NCI-H2081 (cell line): ENCODE measurements around the gene DCAF15.

Experiments
- DNase-seq, 2 experiments: peaks; one replicate each; lab custom pipeline; 2025; lab: John Stamatoyannopoulos, UW

The DCAF15 gene

GRCh38 chr19:13976446-13976845, 24.1 kb downstream of the DCAF15 start:
- DNase-seq: no peak

DNA sequence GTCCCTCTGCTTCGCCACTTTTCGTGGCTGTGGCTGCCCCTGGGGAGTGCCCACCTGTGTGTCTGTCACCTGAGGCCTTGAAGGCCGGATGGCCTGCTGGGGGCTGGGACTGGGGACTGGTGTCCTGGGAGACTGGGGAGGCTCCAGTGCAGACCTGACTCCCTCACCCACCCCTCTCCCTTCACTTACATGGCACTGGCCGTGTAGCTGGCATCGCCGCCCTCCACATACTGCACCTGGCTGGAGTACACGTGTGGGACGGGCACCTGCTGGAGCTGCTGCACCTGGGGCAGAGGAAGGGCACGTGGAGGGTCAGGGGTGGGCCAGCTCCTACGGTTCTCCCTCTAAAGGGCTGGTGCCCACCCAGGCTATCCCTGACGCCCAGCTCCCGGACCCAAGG, 25.5 kb downstream of the DCAF15 start:
- DNase-seq: no peak

GRCh38 chr19:13978351-13979243, 26.3 kb downstream of the DCAF15 start:
- no peak for DNase-seq

DNA sequence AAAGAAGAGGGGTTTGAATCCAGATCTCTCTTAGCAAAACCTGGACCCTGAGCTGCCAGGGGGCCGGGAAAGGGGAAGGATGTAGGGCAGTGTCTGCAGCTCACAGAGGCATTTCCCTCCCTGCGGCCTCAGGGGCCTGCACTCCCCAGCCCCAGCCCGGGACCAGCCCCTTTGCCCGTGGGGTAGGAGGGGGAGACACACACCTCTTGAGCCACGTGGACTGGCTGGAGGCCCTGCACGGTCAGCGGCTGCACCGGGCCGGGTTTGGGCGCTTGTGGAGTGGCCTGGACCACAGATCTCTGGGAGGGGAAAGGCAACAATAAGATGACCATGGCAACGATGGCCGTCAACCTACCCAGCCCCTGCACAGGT, 26.9 kb downstream of the DCAF15 start:
- no peak for DNase-seq

DNA sequence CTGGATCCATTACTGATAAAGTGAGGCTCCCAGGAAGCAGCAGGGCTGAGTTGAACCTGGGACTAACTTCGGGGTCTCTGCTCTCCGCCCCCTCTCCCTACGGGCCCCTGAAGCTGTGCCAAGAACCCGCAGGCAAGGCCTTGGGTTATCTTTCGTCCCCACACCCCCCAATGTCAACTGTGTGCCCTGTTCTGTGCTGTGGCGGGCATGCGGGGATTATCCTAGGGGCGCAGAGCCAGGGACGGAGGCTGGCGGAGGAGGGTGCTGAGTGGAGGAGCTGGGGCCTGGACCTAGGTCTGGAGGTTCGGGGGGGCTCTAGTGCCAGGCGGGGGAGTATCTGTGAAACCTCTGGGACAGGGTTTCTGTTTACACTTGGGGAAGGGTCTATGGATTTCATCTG, 27.4 kb downstream of the DCAF15 start:
- DNase-seq: no peak

DNA sequence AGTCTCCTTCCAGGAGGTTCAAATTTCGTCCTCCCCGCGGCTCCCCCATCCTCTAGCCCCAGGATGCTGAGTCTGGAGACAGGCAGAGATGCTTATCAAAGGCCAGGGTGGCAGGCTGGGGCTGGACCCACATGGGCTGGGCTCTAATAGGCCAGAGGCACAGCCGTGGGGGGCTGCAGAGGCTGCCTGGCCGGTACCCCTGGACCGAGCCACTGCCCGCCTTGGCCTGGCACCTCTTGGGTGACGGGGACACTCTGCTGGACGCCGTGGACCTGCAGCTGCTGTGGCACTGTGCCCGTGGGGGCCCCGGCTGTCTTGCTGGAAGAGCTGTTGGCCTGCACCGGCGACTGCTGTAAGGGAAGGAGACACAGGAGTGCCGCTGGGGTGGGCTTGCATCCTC, 28.0 kb downstream of the DCAF15 start:
- no peak for DNase-seq

DNA sequence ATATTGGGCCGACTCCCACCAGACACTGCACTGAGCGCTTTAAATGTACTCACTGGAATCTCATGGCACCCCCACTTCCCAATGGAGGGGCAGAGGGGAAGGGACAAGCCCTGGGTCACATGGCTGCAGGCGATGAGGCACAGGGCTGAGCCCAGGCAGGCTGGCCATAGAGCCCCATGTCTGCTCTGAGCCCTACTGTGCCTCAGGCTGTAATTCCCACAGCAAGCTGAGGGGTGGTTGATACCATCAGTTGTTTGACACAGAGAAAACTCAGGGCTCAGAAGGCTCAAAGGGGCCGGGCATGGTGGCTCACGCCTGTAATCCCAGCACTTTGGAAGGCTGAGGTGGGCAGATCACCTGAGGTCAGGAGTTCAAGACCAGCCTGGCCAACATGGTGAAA, 28.7 kb downstream of the DCAF15 start:
- no peak for DNase-seq

- DNase-seq: no peak
Observed at GRCh38 chr19:13981467-13981866, 29.2 kb downstream of the DCAF15 start.

GRCh38 chr19:13981988-13982501, 29.7 kb downstream of the DCAF15 start:
- peak in 1 of 2 experiments; percentile 26 for DNase-seq

- no peak for DNase-seq
Observed at GRCh38 chr19:13982773-13983172, 30.5 kb downstream of the DCAF15 start.

DNA sequence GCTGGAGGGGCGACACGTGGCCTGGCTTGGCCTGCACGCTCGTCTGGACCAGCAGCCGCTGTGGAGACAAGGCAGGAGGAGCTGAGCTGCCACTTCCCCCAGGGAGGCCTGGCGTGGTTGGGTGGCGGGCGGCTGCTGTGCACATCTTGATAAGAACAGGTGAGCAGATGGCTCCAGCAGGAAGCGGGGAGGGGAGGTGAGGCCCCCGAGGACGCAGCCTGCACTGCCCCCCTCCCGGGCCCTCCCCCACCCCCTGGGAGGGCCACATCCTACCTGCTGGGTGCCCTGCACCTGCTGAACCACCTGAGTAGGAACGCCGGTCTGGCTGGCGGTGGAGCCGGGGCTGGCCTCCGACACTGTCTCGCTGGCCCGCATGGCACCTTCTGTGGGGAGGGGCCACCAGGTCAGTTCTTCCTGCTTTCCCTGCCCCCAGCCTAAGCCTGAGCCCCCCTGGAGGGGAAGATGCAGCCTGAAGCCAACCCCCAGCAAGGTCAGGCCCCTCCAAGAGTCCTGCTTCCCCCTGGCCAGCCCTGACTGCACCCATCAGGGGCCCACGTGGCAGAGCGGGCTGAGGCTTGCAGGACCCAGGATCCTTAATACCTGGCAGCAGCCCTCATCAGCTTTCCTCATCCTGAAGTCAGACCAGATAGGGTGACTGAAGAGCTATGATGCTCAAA, 31.0 kb downstream of the DCAF15 start:
- DNase-seq: peak; percentile 71 to 94

GRCh38 chr19:13984186-13984585, 31.9 kb downstream of the DCAF15 start:
- peak in 1 of 2 experiments; percentile 11 for DNase-seq

- no peak for DNase-seq
Observed at GRCh38 chr19:13984875-13985741, 32.8 kb downstream of the DCAF15 start.

GRCh38 chr19:13985771-13986347, 33.5 kb downstream of the DCAF15 start:
- DNase-seq: peak in 1 of 2 experiments; percentile 40

GRCh38 chr19:13986348-13986904, 34.1 kb downstream of the DCAF15 start:
- DNase-seq: peak; percentile 36 to 63

DNA sequence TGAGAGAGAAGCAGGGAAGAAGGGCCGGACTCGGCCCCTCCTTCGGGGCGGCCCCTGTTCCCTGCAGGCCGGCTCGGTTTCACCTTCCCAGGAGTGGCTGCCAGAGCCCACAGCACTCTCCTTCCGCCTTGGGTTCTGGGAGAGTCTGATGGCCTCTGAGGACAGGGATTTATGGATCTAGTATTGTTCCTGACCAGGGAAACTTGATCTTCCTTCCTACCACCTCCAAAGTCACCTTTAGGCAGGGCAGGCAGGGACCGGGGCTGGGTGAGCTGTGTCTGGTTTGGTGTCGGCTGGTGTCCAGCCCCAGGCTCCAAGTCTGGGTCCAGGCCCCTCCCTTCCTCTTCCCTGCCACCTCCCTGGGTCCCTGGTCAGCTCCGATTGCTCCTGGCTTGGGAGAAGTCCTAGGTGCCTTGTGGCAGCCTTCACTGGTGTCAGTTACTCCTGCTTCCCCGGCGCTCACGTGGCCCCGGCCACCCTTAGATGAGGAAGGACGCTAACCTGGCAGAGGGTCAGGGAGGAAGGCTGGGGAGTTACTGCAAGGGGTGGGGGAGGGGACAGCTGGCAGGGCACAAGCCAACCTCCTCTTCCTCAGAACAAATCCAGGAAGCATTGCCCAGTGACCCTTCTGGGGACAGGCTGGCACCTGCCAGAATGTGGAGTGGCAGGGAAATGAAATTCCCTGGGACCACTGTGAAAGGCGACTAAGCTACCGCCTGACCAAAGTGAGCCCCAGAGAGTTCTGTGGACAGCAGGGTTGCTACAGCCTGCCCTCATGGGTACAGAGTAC, 35.0 kb downstream of the DCAF15 start:
- DNase-seq: no peak

DNA sequence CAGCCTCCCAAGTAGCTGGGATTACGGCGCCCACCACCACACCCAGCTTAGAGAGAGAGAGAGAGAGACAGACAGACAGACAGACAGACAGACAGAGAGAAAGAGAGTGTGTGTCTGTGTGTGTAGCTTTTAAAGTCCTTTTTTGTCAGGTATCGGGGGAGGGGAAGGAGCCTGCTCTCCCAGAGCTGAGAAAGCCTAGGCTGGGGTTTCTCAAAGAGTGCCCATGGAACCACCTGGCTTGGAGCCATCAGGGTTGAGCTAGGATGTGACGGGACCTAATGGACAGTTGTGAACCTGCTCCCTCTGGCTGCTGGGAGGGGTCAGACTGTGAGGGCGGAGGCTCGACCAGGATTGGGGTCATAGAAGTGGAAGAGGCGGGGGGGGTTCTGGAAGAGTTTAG, 37.2 kb downstream of the DCAF15 start:
- no peak for DNase-seq

DNA sequence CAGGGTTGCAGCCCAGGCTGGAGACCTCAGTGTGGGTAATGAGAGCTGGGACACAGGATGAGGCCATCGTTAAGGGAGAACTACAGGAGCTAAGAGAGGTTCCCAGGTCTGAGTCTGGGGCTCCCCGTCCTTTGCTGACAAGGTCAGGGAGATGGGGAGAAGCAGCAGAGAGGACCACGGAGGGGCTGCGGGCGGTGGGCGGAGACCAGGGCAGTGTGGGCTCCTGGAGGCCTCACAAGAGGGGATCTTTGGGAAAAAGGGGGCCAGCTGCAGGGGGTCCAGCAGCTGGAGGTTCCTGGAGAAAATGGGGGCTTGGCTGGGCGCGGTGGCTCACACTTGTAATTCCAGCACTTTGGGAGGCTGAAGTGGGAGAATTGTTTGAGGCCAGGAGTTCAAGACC, 37.8 kb downstream of the DCAF15 start:
- DNase-seq: no peak

GRCh38 chr19:13992025-13992424, 39.7 kb downstream of the DCAF15 start:
- DNase-seq: no peak

GRCh38 chr19:13993590-13994300, 41.4 kb downstream of the DCAF15 start:
- DNase-seq: no peak
